HG02943 (cell line): ENCODE measurements around the gene ADAM15.

Source experiments
- ATAC-seq: cut with Tn5 transposase; IDR thresholded peaks from one replicate; pipeline ENCODE4 v1.9.1; 2021; ENCODE audit warnings: mild to moderate bottlenecking, low read depth, moderate library complexity; ENCODE audit not compliant: unreplicated experiment

ADAM15 gene

DNA sequence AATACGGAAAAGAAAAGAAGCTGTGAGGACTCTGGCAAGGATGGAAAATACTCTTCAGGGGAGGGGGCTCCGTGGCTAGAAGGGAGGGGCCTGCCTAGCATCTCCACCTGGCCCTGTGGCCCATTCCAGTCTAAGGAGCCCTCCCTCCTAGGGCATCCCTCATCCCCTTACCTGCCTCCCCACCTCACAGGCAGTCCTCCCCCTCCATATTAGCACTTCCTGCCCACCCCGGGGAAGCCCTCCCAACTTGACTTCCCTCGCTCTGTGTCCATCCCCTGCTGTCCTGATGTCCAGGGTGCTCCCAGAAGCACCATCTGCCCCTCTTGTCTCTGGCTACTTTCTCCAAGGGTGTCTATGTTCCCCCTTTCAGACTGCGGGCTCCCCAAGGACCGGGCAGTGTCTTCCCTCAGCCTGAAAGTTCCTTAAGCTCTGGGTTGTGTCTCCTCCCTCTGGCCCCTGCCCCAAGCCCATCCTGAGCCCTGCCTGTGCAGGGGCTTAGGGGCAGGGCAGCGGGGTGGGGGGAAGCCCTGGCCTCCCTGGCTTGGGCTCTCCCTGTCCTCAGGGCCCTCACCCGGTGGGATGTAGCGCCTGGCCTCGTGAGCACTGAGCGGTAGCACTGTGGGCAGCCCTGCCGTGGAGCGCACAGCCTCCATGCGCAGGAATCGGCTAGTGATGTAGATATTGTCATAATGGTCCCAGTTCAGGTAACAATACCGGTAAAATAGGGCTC lies 21.4 kb upstream of the ADAM15 start:
- ATAC-seq = no peak

DNA sequence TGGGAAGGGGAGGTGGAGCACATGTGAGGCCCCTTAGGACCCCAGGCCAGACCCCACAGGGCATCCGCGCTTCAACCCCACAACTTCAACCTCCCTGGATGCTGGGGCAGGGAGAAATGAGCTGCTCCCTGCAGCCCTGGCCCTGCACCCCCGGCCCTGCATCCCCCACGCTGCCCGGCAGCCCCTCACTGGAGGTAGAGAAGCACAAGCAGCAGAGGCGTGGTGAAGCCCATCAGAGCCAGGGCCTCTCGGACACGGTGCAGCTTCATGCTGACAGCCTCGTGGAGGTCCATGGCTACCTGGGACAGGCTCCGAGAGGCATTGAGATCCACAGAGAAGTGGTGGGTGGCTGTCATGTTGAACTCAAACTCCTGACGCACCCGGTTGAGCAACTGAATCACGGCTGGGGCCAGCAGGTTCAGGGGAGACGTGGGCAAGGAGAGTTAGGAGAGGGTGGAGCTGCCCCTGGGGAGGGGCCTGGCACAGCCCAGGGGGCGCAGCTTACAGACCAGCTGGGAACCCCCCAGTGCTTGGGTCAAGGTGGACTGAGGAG lies 20.8 kb upstream of the ADAM15 start:
- ATAC-seq = no peak

DNA sequence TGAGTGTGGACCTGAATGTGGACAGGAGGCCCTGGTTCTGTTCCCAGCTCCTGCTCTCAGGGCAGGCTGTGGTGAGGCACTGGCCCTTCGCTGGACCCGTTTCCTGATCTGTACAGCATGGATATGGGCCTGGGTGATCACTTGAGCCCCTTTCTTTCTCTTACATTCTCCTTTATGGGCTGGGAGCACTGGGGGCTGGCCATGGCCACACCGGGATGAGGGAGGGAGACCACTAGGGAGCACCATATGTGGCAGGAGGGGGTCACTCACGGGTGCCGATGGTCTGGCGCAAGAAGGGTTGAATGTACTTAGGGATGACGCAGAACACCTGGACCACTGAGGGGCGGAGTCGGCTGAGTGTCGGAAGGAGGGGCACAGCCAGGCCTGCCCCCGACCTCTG lies 20.2 kb upstream of the ADAM15 start:
- ATAC-seq = no peak

DNA sequence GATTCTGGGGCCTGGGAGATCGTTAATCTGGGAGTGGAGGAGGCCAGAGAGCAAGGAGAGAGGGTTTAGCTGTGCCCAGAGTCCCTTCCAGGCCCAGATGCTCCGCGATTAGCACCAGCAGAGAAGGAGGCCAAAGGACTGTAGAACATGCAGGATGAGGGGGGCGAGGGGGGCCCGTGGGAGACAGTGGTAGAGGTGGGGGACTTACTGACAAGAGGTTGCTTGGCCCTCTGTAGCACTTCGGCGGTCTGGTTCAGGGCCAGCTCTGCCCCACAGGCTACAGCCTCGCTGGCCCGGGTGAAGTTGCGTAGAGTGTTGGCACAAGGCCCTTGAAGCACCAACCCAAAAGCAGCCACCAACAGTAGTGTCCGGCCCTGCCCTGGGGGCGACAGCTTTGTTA lies 18.2 kb upstream of the ADAM15 start:
- ATAC-seq = no peak

DNA sequence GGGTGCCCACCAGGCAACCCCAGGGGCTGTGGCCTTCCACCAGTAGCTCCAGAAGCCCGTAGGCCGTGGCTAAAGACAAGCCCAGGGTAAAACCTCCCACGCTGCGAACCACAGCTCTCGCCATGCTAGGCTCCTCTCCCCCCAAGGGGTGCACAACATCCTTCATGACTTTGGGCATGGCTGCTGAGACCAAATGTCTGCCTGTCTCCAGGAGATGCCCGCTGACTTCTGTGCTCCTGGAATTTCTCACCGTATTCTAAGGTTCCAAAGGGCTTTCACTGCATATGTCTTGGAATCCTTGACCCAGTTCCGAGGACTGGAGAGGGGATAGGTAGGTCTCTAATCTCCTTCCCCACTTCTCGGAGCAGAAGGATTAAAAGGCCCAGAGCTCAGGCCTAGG lies 17.6 kb upstream of the ADAM15 start, which contains the start of the genes DCST1 and DCST2:
Gene DCST1, plus strand, starts transcription at position 301 of the 400 bp plus-strand sequence. CDS start 213 bp downstream, outside the sequence.
Gene DCST2, minus strand, starts transcription at position 258 of the 400 bp plus-strand sequence. Its CDS starts 80 bp downstream, at position 178.
- no peak for ATAC-seq

DNA sequence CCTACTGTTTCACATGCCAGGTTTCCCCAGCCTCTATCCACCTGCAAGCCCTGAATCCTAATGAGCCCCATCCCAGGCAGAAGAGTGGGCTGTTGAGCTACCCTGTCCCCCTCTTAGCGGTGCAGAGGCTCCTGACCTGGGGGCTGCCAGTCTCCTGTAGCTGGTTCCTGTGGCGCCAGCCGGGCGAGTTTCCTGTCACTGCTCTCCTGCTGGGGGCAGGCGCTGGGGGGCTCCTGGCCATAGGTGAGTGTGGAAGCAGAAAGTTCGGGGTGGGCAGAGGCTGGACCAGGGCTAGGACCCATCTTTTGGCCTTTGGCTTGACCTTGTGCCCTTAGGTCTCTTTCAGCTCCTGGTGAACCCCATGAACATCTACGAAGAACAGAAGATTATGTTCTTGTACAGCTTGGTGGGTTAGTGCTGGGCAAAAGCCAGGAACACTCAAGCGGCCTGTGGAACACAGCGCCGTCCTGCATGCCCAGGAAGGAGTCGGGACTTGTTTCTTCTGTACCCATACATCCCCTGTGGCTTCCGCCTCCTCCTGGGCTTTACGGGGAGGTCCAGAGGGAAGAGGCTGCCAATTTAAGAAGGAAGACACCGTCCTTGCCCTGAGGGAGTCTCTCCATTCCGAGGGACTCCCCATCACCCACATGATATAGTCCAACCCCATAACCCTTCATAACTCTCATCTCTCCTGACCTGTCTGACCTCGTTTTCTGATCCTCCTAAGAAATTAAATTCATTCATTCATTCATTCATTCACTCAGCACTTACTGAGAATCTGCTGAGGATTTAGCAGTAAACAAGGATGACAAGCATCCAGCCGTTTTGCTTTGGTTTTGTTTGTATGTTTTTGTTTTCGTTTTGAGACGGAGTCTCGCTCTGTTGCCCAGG lies 16.6 kb upstream of the ADAM15 start:
- no peak for ATAC-seq

DNA sequence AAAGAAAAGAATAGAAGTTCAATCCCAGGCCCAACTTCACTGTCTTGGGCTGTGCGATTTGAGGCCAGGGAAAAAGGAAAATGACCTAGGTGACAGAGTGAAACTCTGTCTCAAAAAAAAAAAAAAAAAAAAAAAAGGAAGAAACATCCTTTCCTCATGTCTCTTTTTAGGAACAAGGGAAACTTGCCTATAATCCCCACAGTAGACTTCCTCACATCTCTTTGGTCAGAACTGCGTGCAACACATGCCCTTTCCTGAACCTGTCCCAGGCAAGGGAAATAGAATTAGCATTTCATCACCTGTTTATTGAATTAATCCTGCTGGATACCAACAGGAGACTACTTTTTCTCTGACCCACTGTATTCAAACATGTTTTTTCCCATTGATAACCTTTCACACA lies 15.2 kb upstream of the ADAM15 start:
- no peak for ATAC-seq

DNA sequence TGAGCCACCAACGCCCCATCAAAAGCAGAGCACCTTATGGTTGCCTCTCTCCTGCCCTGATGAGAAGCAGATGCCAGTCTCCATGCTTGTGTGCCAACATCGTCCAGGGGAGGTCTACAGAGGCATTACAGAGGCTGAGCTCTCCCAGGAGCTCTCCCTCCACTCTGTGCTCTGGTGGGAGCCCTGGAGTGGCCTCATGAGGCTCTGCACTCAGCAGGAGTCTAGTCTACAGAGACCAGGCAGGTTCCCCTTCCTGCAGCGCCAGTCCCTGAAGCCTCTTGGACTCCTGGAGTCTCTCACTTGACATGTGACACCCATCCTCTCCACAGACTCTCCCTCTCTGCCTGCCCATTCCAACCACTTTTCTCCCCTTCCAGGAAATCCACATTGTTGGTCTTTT lies 14.1 kb upstream of the ADAM15 start:
- no peak for ATAC-seq

DNA sequence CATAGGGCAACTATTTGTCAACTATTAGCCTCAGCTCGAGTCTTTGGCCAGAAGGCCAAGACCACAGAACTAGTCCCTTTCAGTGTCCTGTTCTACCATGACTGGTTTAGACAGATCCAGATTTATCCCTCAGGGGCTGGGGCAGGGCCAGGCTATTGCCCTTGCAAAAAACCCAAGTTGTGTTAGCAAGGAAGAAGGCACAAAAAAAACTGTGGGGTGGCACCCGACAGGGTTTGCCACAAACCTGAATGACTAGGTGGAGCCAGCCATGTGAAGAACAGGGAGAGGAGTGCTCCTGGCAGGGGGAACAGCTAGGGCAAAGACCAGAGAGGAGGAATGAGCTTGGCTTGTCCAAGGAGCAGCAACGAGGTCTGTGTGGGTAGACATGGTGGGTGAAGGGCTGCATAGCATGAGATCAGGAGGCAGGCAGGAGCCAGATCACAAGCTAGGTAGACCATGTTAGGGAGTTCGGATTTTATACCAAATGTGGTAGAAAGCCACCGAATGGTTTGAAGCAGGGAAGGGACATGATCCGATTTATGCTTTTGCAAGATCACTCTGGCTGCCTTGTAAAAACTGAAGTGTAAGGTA lies 13.2 kb upstream of the ADAM15 start:
- no peak for ATAC-seq

DNA sequence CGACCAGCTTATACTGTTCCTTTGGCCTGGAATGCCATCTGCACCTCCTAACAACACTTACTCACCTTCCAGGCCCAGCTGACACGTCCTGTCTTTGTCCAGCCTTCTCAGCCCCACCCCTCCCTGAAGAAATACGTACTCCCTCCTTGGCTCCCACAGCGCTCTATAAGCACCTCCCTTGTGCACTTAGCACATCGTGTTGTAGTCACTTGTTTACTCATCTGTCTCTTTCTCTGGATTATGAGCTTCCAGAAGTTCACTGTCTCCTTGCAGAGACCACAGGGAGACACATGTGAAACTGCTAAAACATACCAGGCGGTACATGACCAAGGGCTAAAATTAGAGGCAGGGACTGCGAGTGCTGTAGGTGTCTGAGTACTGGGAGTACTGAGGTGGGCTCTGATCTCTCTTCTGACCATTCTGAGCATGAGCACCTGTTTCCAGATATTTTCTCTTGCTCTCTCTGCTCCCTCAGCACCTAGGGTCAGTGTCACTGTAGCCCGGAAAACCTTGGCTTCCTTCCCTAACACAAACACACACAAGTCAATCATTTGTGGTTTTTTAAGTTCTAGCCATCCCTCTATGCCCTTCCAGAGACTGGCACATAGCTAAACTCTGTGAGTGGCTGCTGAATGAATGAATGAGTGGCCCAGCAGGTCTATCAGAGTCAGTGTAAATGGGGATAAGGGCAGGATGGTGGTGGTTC lies 12.4 kb upstream of the ADAM15 start:
- ATAC-seq = no peak

DNA sequence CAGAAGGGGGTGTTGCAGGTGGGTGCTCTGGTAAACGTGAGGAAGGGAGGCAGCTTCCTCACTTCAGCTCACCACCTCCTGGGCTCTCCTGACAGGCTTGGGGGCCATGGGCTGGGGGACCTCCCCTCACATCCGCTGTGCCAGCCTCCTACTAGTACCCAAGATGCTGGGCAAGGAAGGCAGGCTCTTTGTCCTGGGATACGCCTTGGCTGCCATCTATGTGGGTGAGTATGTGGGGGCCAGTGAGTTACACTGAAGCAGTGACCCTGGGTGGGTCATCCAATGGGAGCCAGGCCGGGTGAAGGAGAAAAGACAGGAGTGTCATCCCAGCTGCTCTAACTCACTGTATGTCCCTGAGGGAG lies 11.8 kb upstream of the ADAM15 start:
- no peak for ATAC-seq

DNA sequence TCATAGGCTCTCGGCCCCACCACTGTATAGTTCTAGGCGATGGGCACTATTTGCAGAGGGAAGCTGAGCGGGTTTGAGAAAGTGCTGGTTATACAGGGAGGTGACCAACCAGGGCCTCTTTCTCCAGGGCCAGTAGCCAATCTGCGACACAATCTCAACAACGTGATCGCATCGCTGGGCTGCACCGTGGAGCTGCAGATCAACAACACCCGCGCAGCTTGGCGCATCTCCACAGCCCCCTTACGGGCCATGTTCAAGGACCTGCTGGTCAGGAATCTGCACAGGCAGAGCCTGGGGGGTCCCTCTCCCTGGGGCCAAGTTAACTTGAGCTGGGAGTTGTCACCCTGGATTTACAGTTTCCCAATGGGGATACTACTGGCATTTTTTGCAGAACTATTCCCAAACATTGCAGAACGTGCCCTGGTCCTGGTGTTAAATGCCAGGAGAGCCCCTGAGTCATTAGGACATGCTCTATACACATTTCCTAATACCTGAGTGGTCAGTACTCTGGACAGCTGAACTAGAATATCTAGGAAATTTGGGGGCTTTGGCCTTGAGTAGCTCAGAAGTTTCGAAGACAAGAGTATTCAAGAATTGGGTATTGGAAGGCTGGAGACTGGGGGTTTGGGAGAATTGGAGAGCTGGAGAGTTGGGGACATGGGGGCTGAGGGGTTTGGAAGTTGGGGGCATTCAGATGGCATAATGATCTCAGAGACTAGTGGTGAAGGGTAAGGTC lies 10.6 kb upstream of the ADAM15 start:
- ATAC-seq = no peak

DNA sequence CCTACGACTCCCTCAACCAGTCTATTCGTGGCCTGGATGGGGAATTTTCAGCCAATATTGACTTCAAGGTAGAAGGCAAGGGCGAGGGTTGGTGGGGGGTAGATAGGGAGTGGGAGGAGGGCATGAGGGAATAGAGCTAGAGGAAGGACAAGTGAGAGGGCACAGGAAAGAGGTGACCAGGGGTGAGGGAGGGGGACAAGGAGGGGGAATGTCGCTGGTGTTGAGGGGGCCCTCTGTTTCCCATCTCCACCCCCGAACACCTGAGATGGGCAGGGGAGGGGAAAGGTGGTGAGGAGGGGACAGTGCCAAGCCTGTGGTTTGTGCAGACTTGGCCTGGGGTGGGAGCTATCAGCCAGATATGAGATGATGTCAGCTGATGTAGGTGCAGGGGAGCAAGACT lies 8.3 kb upstream of the ADAM15 start:
- ATAC-seq = no peak

DNA sequence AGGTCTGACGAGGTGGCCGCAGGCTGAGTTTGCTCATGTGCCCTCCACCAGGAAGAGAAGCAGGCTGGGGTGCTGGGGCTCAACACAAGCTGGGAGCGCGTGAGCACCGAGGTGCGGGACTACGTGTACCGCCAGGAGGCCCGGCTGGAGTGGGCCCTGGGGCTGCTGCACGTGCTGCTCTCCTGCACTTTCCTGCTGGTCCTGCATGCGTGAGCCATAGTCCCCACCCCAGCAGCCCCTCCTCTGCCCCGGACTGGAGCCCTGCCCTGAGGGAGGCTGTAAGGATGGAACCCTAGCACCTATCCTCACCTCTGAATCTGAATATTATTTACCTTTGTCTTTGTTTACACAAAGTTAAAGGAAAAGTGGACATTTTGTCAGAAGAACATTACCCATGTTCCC lies 7.8 kb upstream of the ADAM15 start:
- ATAC-seq = no peak

DNA sequence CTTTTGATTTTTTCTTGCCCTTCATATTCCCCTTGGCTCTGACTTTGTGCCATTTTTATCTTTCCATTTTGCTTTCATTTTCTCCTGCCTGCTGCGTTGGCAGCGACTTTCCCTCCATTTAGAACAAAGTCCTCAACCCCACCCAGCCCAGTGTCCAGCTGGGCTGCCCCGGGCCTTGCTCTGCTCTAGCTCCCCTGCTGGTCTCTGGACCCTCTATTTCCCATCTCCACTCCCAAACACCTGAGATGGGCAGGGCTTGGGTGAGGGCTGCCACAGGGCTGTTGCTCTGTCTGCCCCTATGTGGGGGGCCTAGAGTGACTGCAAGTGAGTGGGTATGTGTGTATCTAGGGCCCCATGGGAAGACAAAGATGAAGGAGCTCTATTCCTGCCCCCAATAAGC lies 7.3 kb upstream of the ADAM15 start:
- ATAC-seq = no peak

DNA sequence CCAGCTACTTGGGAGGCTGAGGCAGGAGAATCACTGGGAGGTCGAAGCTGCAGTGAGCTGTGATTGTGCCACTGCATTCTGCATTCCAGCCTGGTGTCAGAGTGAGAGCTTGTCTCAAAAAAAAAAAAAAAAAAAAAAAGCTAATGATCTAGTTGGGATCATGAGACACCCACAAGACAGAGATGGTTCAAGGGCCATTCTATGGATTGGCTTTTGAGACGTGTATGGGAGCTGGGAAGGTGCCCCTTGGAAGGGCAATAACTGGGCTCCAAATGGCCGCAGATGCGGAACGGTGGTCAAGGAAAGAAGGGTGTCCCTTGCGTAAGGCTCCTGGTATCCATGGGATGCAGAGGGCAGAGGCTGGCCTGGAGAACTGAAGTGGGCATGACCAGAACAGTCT lies 6.8 kb upstream of the ADAM15 start:
- ATAC-seq = no peak

DNA sequence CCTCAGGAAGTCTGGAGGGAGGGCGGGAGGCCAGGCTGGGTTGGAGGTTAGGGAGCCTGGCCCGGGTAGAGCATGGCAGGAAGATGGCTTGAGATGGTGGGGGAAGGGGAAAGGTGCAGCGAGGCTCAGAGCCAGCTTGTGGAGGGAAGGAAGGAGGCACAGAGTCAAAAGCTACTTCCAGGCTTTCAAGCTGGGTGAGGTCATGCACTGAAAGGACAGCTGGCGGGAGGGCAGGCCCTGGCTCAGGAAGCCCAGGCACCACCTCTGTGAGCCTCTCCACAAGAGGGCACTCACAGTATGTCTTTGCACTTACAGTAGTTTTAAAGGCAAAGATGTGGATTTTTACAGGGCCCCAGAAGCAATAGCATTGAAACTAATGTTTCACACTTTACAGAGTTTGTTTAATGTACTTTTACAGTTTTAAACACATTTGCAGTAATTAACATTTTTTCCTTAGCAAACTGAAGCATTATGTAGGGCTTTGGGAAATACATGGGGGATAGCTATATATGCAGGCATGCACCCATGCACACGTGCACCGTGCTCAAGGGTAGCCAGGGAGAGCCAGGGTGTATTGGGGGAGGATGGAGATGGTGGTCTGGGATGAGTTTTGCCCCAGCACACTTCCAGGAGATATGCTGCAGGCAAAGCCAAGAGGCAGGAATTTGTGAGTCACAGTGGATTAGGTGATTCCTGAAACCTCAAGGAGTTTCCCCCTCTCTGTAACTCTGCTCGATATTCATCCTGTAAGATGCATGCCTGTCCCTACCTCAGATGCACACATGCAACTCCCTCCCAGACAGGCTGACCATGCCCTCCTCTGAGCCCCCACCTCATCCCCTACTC lies 6.1 kb upstream of the ADAM15 start:
- no peak for ATAC-seq

DNA sequence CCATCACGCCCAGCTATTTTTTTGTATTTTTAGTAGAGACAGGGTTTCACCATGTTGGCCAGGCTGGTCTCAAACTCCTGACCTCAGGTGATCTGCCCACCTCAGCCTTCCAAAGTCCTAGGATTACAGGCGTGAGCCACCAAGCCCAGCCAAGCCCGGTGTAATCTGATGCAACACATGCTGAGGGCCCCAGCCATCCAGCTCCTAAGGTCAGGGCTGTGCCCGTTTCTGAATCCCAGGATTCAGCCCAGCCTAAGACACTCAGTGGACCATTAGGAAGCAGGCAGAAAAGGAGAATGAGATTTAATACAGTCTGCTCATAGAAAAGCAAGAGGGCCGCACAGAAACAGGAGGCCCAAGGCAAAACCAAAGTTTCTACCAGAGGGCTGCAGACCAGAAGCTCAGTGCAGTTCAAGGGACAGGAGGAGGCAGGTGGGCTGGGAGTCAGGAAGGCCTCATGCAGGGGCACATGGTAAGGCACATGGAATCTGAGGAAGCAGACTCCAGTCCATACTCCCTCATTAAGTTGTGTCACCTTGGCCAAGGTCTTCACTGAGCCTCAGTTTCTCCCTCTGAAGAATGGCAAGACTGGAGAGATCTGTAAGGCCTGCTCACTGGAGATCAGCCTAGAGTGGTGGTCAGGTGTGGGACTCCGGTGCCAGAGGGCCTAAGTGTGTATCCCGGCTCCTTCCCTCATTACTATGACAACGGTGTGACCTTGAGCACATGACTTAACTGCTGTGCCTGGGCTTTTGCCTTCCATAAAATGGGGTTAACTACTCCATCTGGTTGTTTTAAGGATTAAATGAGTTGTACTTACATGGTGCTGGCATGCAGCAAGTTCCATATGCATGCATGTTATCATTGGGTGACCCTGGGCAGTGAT lies 2.4 kb upstream of the ADAM15 start:
- ATAC-seq = no peak
